Mucosa of rectum (tissue), 2 donors: Measurements from ENCODE around the gene GET3.
"Not testable (repeated sequence)": the region's sequence is repeated elsewhere in the genome, so short reads cannot be mapped to it uniquely, and the experiment has no call there.

ENCODE experiments used
- H3K27ac ChIP-seq, 2 donors: one replicate each; pipeline ENCODE4 v1.7.0; 2013; ENCODE audit warnings: inconsistent platforms in 2 of 2, low read depth in 2 of 2, low read length in 2 of 2
- H3K27me3 ChIP-seq, 2 donors: one replicate each; pipeline ENCODE4 v1.7.0; 2013; ENCODE audit warnings: low read length in 2 of 2; ENCODE audit not compliant: control insufficient read depth in 2 of 2, insufficient read depth in 2 of 2
- H3K36me3 ChIP-seq, 2 donors: one replicate each; pipeline ENCODE4 v1.7.0; 2013; ENCODE audit warnings: low read length in 2 of 2; ENCODE audit not compliant: control insufficient read depth in 2 of 2, insufficient read depth in 2 of 2
- H3K4me1 ChIP-seq, 2 donors: one replicate each; pipeline ENCODE4 v1.7.0; 2013; ENCODE audit warnings: low read length in 2 of 2, mild to moderate bottlenecking in 1 of 2; ENCODE audit not compliant: control insufficient read depth in 2 of 2, insufficient read depth in 2 of 2
- H3K4me3 ChIP-seq, 2 donors: one replicate each; pipeline ENCODE4 v1.7.0; 2013; ENCODE audit warnings: low read length in 2 of 2
- H3K9ac ChIP-seq, 2 donors: one replicate each; pipeline ENCODE4 v1.7.0; 2013; ENCODE audit warnings: low read length in 2 of 2, low read depth in 1 of 2, mild to moderate bottlenecking in 1 of 2
- H3K9me3 ChIP-seq, 2 donors: one replicate each; pipeline ENCODE4 v1.7.0; 2013; ENCODE audit warnings: low read length in 2 of 2; ENCODE audit not compliant: control insufficient read depth in 2 of 2
- donor health status: healthy.
- donor health status: Normal muscosa, but diverticular disease.

Gene GET3

DNA sequence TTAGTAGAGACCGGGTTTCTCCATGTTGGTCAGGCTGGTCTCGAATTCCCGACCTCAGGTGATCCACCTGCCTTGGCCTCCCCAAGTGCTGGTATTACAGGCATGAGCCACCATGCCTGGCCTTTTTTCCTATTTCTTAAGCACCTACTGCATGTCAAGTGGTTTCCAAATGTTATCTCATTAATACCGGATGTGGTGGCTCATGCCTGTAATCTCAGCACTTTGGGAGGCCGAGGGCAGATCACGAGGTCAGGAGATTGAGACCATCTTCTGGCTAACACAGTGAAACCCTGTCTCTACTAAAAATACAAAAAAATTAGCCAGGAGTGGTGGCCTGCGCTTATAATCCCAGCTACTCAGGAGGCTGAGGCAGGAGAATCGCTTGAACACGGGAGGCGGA, 11.7 kb upstream of the GET3 start:
- H3K9ac ChIP-seq, H3K27me3 ChIP-seq, H3K27ac ChIP-seq, H3K4me3 ChIP-seq, H3K9me3 ChIP-seq: not testable (repeated sequence)
- H3K36me3 ChIP-seq, result peaks cover 19 to 24% of the 10 kb centered on the region in 2 donors
- peaks cover 20 to 25% of the 10 kb centered on the region in 2 donors for H3K4me1 ChIP-seq

DNA sequence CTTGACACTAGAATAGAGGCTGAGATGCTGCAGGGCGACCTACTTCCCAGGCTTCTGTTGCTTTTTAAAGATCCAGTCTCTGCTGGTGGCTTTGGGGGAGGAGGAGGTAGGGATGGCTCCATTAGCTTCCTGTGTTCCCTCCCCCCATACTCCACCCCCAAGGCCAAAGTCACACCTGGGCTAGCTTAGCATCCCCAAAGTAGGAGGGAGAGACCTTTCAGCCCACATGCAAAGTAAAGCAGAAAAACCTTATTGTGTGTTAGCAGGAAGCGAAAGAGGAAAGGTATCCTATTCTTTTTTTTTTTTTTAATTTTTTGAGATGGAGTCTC, 10.3 kb upstream of the GET3 start:
- Histone ChIP-seq H3K27ac (no peak overlapping the region), H3K9ac (no peak overlapping the region), H3K4me3 (no peak overlapping the region), H3K36me3 (peaks cover 30 to 34% of the 10 kb centered on the region in 2 donors), H3K9me3 (no peaks in the 10 kb centered on the region), H3K4me1 (peaks cover 11 to 15% of the 10 kb centered on the region in 2 donors), H3K27me3 (no peaks in the 10 kb centered on the region)

DNA sequence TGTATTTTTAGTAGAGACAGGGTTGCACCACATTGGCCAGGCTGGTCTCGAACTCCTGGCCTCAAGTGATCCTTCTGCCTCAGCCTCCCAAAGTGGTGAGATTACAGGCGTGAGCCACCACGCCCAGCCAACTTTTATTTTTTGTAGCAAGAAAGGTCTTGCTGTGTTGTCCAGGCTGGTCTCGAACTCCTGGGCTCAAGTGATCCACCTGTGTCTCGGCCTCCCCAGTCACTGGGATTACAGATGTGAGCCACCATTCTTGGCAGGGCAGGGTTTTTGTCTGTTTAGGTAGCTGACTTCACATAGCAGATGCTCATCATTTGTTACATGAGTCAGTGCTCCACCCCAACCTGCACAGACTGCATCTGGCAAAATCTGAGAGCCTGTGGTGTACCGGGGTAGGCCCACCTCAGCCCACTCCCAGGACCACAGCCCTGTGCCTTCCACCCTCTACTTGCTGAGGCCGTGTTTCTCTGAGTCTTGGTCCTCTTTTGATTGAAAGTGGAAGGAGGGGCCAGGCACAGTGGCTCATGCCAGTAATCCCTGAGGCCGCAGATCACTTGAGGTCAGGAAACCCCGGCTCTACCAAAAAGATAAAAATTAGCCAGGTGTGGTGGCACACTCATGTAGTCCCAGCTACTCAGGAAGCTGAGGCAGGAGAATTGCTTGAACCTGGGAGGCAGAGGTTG, 9.4 kb upstream of the GET3 start:
- Histone ChIP-seq H3K4me3 (no peak overlapping the region), H3K9me3 (no peaks in the 10 kb centered on the region), H3K27me3 (no peaks in the 10 kb centered on the region), H3K4me1 (peaks cover 15 to 18% of the 10 kb centered on the region in 2 donors), H3K27ac (no peak overlapping the region), H3K9ac (no peak overlapping the region), H3K36me3 (peaks cover 30 to 38% of the 10 kb centered on the region in 2 donors)

DNA sequence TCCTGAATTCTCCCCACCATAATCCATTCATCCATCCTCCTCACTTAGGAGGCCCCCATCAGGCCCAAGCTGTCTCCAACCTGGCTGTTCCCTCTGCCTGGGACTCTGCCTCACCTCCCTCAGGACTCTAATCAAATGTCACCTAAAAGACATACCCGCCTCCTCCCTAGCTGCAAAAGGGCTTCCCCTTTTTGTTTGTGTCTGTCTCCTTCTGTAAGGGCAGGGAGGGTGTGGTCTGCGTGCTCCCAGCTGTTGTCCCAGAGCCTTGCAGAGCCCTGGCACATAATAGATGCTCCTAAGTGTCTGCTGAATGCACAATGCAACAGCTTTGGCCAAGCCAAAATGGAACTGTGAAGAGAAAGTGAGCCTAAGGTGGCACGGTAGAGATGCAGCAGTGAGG, 7.2 kb upstream of the GET3 start:
- no peak overlapping the region for H3K4me3 ChIP-seq
- H3K4me1 ChIP-seq, result peaks cover 15 to 16% of the 10 kb centered on the region in 2 donors
- no peak overlapping the region for H3K27ac ChIP-seq
- no peak overlapping the region for H3K9ac ChIP-seq
- H3K9me3 ChIP-seq, result no peaks in the 10 kb centered on the region
- H3K36me3 ChIP-seq, result peaks cover 30 to 38% of the 10 kb centered on the region in 2 donors
- no peaks in the 10 kb centered on the region for H3K27me3 ChIP-seq

DNA sequence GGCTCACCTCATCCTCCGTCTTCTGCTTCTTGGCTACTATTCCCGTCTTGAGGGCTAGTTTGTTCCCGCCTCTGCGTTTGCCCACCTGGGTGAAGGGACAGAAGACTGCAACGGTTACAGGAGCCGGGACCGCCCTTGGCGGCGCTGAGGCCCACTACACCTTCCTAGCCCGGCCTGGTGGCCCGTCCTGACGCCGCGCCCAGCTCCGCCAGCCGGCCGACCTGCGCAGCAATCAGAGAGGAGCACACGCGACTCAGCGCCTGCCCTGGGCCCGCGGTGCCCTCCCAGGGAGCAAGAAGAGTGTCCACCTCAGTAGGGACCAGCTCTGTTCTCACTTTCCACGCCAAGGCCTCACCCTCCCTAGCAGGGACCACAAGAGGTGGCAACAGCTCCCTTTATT, 6.0 kb upstream of the GET3 start:
- no peaks in the 10 kb centered on the region for H3K9me3 ChIP-seq
- H3K4me3 ChIP-seq, result no peak overlapping the region

DNA sequence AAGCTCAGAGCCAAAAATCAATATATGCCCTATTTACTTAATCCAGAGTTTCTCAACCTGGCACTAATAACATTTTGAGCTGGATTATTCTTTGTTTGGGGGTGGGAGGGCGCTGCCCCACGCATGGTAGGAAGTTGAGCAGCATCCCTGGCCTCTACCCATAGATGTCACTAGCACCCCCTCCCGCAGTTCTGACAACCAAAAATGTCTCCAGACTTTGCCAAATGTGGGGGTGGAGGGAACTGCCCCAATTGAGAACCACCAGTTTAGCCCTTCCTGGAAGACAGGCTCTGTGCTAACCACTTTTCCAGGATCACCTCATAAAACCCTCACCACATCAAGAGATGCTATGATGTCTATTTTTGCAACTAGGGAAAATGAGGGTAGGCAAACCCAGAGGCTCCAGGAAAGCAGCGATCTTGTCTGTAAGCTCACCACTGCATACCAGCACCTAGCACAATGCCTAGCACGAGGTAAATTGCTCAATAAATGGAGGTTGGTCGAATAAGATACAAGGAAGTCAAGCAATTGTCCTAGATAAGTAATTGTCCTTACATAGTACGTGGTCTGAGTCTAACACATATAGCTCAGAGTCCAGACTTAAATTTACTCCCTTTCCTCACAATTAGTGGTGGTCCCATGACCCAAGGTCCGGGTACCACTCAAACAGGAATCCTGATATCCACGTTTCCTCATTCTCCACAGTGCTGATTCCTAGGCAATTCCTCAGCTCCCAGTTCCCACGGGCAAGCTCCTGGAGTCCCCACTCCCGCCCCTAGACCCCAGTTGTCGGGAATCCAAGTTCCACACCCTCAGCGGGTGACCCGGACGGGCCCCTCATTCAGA, 3.7 kb upstream of the GET3 start:
- Histone ChIP-seq H3K9me3 (no peaks in the 10 kb centered on the region), H3K27me3 (no peaks in the 10 kb centered on the region), H3K36me3 (peaks cover 25 to 34% of the 10 kb centered on the region in 2 donors), H3K4me3 (peak overlapping the region; percentile 91 to 94), H3K9ac (peak overlapping the region; percentile 94 to 97), H3K4me1 (peaks cover 28 to 29% of the 10 kb centered on the region in 2 donors), H3K27ac (peak overlapping the region; percentile 93 to 94)

More for the DNA sequence above, 6.0 kb upstream of the GET3 start:
- H3K27me3 ChIP-seq, result no peaks in the 10 kb centered on the region
- peaks cover 30 to 38% of the 10 kb centered on the region in 2 donors for H3K36me3 ChIP-seq
- H3K9ac ChIP-seq, result no peak overlapping the region
- H3K4me1 ChIP-seq, result peaks cover 15 to 18% of the 10 kb centered on the region in 2 donors
- no peak overlapping the region for H3K27ac ChIP-seq

DNA sequence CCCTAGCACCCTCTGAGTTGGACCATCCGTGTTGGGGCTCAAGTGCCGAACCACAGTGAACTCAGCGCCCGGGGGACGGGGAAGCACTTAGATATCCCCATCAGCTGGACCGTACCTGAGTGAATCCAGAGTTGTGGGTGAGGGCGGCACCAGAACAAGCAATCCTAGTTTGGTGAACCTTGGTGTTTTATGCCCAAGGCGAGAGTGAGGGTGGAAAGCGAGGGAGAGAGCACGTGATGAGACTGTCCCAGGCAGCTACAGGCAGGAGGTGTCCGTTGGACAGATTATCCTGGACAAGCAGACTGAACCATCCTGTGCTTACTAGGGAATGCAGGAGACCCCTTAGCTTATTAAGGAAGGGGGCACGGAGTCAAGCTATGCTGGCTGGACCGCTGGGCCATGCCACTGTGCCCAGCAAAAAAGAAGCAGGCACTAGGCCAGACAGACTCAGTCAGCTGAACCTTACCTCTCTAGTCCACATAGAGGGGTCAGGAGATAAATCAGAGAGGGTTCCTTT, 596 bp downstream of the GET3 start:
- Histone ChIP-seq H3K4me1 (peaks cover 21 to 22% of the 10 kb centered on the region in 2 donors), H3K9ac (peak overlapping the region; percentile 73 to 85), H3K9me3 (no peaks in the 10 kb centered on the region), H3K36me3 (peaks cover 0 to 6% of the 10 kb centered on the region in 2 donors), H3K4me3 (peak overlapping the region; percentile 93 to 99), H3K27ac (no peak overlapping the region), H3K27me3 (no peaks in the 10 kb centered on the region)

DNA sequence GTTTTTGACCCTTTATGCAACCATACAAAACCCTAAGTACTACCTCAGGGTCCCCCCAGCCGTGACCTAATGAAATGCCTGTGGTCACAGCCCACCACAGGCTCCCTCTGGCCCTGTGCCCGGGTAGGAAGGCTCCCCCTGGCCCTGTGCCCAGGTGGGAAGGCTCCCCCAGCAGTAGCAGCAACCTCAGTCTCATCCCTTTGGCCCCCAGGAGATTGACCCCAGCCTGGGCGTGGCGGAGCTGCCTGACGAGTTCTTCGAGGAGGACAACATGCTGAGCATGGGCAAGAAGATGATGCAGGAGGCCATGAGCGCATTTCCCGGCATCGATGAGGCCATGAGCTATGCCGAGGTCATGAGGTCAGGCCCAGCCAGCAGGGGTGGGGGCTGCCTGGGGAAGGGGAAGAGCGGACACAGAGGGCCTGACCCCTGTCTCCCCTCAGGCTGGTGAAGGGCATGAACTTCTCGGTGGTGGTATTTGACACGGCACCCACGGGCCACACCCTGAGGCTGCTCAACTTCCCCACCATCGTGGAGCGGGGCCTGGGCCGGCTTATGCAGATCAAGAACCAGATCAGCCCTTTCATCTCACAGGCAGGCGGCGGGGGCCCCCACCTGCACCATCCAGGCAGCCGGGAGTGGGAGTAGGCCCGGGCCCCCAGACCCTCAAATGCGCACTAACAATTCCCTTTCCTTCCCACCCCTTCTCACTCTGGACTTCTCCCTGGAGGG, 8.0 kb downstream of the GET3 start:
- no peak overlapping the region for H3K9ac ChIP-seq
- peaks cover 2 to 8% of the 10 kb centered on the region in 2 donors for H3K4me1 ChIP-seq
- H3K36me3 ChIP-seq, result peaks cover 30 to 32% of the 10 kb centered on the region in 2 donors
- H3K4me3 ChIP-seq, result no peak overlapping the region
- peaks cover under 1 to 8% of the 10 kb centered on the region in 2 donors for H3K27me3 ChIP-seq
- no peak overlapping the region for H3K27ac ChIP-seq
- peaks cover 3 to 5% of the 10 kb centered on the region in 2 donors for H3K9me3 ChIP-seq

DNA sequence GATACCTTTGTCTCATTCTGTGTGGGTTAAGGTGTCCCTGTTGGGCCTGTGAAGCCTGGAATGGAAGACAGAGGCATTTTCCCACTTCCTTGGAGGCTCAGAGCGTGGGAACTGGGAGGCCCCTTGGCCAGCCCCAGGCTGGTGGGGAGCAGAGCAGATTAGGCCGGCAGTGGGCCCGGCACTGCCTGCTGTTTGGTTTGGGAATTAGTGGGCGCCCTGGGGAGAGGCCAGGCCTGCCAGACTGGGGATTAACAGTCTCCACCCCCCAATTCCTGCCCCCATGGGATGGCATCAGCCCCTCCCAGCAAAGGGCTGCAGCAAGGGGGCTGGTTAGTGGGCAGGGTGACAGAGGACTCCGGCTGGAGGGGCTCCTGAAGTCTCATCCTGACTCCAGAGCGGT, 11.2 kb downstream of the GET3 start:
- Histone ChIP-seq H3K4me1 (peaks cover 2 to 16% of the 10 kb centered on the region in 2 donors), H3K9ac (no peak overlapping the region), H3K4me3 (no peak overlapping the region), H3K27ac (peak overlapping the region in 1 of 2 donors; percentile 77), H3K9me3 (peaks cover 3 to 5% of the 10 kb centered on the region in 2 donors), H3K36me3 (peaks cover 30 to 32% of the 10 kb centered on the region in 2 donors), H3K27me3 (peaks cover 8 to 25% of the 10 kb centered on the region in 2 donors)
